Spleen (tissue), 7 donors: ENCODE results near the gene PDE8A.

Experiments
- POLR2AphosphoS5 ChIP-seq, 3 donors: sonication (generic); formaldehyde crosslinking; IDR thresholded peaks; one replicate each; pipeline ENCODE4 v1.5.1; 2017; ENCODE audit warnings: antibody characterized with exemption in 3 of 3
- TF ChIP-seq, protein P1 (sequence below), 11 experiments: fragments of 200-600 bp in 7 of 11; fragments of 450-650 bp in 4 of 11; sonication (generic) in 4 of 11; IDR thresholded peaks in 8 of 11; conservative IDR thresholded peaks in 3 of 11; 1 replicate in 7 of 11; 2 replicates in 4 of 11; pipeline versions ENCODE4 v1.4.0 to v1.8.0; 2016 to 2021; ENCODE audit warnings: antibody characterized with exemption in 11 of 11, inconsistent platforms in 4 of 11, mild to moderate bottlenecking in 1 of 11
- donor health status: DM: no; HTN: no; CAD: no; lungs with moderate emphysema.
- donor health status: DM: no; HTN: no; CAD: no.
- donor health status: DM: no; HTN: no; CAD: no.

DNA sequence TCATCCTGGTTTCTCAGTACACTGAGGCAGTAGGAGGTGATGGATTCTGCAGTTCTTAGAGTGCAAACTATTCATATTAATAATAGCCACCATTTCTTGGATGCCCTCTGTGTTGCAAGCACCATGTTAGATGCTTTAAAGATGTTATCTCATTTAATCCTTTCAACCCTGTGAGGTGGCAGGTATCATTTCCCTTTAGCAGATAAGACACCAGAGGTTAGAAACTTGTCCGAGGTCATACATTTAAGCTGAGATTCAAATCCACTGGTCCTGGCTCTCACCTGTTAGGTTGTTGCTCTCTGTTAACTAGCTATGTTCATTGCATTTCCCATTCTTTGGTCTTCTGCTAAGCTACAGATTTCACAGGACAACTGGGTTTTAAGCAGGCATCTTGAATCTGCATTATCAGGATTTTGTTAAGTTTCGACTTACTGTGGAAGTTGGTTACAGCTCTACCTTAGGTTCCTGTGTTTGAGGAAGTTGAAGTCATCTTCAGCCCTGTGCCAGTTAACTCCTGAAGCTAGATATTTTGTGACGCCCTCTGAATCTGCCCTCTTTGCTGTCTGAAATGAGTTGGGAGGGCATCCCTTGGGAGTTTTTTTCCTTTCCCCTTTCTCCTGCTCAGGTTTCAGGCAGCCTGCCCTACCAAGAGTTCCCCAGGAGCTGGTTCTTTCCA lies 6.4 kb downstream of the PDE8A start:
- no peak for TF ChIP-seq POLR2AphosphoS5 (IDR thresholded peaks at IDR 0.05)
- TF ChIP-seq, protein P1, sequence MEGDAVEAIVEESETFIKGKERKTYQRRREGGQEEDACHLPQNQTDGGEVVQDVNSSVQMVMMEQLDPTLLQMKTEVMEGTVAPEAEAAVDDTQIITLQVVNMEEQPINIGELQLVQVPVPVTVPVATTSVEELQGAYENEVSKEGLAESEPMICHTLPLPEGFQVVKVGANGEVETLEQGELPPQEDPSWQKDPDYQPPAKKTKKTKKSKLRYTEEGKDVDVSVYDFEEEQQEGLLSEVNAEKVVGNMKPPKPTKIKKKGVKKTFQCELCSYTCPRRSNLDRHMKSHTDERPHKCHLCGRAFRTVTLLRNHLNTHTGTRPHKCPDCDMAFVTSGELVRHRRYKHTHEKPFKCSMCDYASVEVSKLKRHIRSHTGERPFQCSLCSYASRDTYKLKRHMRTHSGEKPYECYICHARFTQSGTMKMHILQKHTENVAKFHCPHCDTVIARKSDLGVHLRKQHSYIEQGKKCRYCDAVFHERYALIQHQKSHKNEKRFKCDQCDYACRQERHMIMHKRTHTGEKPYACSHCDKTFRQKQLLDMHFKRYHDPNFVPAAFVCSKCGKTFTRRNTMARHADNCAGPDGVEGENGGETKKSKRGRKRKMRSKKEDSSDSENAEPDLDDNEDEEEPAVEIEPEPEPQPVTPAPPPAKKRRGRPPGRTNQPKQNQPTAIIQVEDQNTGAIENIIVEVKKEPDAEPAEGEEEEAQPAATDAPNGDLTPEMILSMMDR (IDR thresholded peaks at IDR 0.05 in 8 of 11, conservative IDR thresholded peaks at IDR 0.05 in 3 of 11): no peak
